LNCaP clone FGC (cell line): ENCODE results near the gene OR11G2.
"Not testable (repeated sequence)": the region's sequence is repeated elsewhere in the genome, so short reads cannot be mapped to it uniquely, and the experiment has no call there.

Experiments used
- DNase-seq: peaks from one replicate; pipeline ENCODE4 v3.0.0-alpha.2; 2011; ENCODE audit warnings: low read depth
- H3K4me3 ChIP-seq: 2 replicates; pipeline ENCODE4 v1.5.1; 2011; ENCODE audit warnings: mild to moderate bottlenecking, low read depth, low read length, control low read depth
- CTCF ChIP-seq: IDR thresholded peaks from 2 replicates; pipeline ENCODE4 v1.5.1; 2012; ENCODE audit warnings: mild to moderate bottlenecking; ENCODE audit not compliant: control insufficient read depth, insufficient read depth; ENCODE audit errors: extremely low read depth

OR11G2 gene

GRCh38 chr14:20177433-20177974, 13.2 kb upstream of the OR11G2 start:
- TF ChIP-seq CTCF, result no peak
- DNase-seq, result no peak

GRCh38 chr14:20179218-20179617, 11.5 kb upstream of the OR11G2 start:
- no peak overlapping the region for H3K4me3 ChIP-seq
- DNase-seq, result no peak
- TF ChIP-seq CTCF, result no peak

More at GRCh38 chr14:20177433-20177974, 13.2 kb upstream of the OR11G2 start:
- no peak overlapping the region for H3K4me3 ChIP-seq

- no peak for TF ChIP-seq CTCF
- no peak overlapping the region for H3K4me3 ChIP-seq
- DNase-seq, result no peak
These were observed 10.8 kb upstream of the OR11G2 start for GRCh38 chr14:20179880-20180279.

- no peak overlapping the region for H3K4me3 ChIP-seq
- DNase-seq, result peak; percentile 65
- TF ChIP-seq CTCF, result no peak
These were observed 10.2 kb upstream of the OR11G2 start for GRCh38 chr14:20180486-20180885.

GRCh38 chr14:20184181-20184580, 6.5 kb upstream of the OR11G2 start:
- no peak for TF ChIP-seq CTCF
- no peak overlapping the region for H3K4me3 ChIP-seq
- DNase-seq, result no peak

- no peak for TF ChIP-seq CTCF
- peak; percentile 50 for DNase-seq
- H3K4me3 ChIP-seq, result no peak overlapping the region
These were observed 700 bp downstream of the OR11G2 start for GRCh38 chr14:20191396-20191795.

GRCh38 chr14:20194101-20194500, 3.4 kb downstream of the OR11G2 start:
- H3K4me3 ChIP-seq, result no peak overlapping the region
- no peak for TF ChIP-seq CTCF
- no peak for DNase-seq

GRCh38 chr14:20195170-20195569, 4.5 kb downstream of the OR11G2 start:
- DNase-seq, H3K4me3 ChIP-seq: not testable (repeated sequence)
